T-cell (primary cell): ENCODE measurements around the gene RTP1. TPM values are rescaled to one million over a fixed set of nuclear protein-coding genes. Genes with fewer than 3 reads are reported as not detected.

ENCODE experiments used
- ATAC-seq, 4 experiments: fragments of 200-7000 bp in 3 of 4; fragments of 150-1000 bp in 1 of 4; cut with Tn5 transposase; replicated peaks in 1 of 4; 1 replicate in 3 of 4; 2 replicates in 1 of 4; pipeline ENCODE4 v1.10.0; 2021; ENCODE audit warnings: moderate library complexity in 3 of 4, mild to moderate bottlenecking in 2 of 4, moderate number of reproducible peaks in 1 of 4
- CTCF ChIA-PET, 2 donors: fragments of 300-600 bp; sonication (Branson Sonifier 250); formaldehyde crosslinking; loops; one replicate each; lab custom pipeline; 2022; ENCODE audit warnings: antibody characterized with exemption in 2 of 2; lab: Charles Lee
- POLR2A ChIA-PET, 2 donors: fragments of 300-600 bp; sonication (Branson Sonifier 250); formaldehyde crosslinking; loops; one replicate each; lab custom pipeline; 2022; ENCODE audit warnings: antibody characterized with exemption in 2 of 2; lab: Charles Lee
- DNase-seq, 35 experiments: peaks; one replicate each; pipeline versions ENCODE4 v3.0.0 to v3.0.0-alpha.2; 2013 to 2023
- H3K27ac ChIP-seq: one replicate; pipeline ENCODE4 v1.5.1; 2013; ENCODE audit warnings: low read length
- H3K27me3 ChIP-seq, 2 experiments: replicated peaks in 1 of 2; 1 replicate in 1 of 2; 2 replicates in 1 of 2; pipeline versions ENCODE4 v1.6.1 to v1.7.0; 2013; ENCODE audit warnings: low read length in 1 of 2, mixed read lengths in 1 of 2; ENCODE audit not compliant: control insufficient read depth in 2 of 2, insufficient read depth in 2 of 2; ENCODE audit errors: extremely low read depth in 1 of 2
- H3K36me3 ChIP-seq, 2 donors: 1 replicate in 1 of 2; 2 replicates in 1 of 2; pipeline versions ENCODE4 v1.6.1 to v1.7.0; 2013; ENCODE audit warnings: low read length in 1 of 2; ENCODE audit not compliant: control insufficient read depth in 2 of 2, insufficient read depth in 1 of 2; ENCODE audit errors: extremely low read depth in 1 of 2
- H3K4me1 ChIP-seq, 2 experiments: 1 replicate in 1 of 2; 2 replicates in 1 of 2; pipeline versions ENCODE4 v1.6.1 to v1.7.0; 2013; ENCODE audit warnings: low read length in 2 of 2, mixed read lengths in 1 of 2; ENCODE audit not compliant: insufficient read depth in 2 of 2, control insufficient read depth in 1 of 2; ENCODE audit errors: extremely low read depth in 1 of 2
- H3K4me3 ChIP-seq, 2 donors: 1 replicate in 1 of 2; 2 replicates in 1 of 2; pipeline versions ENCODE4 v1.5.1 to v1.7.0; 2013; ENCODE audit warnings: mild to moderate bottlenecking in 2 of 2, low read length in 1 of 2, moderate library complexity in 1 of 2; ENCODE audit not compliant: control insufficient read depth in 1 of 2; ENCODE audit errors: extremely low read depth in 1 of 2
- H3K9me3 ChIP-seq: 2 replicates; pipeline ENCODE4 v1.7.0; 2013
- H3K27ac Mint-ChIP-seq, 2 donors: one replicate each; pipeline ENCODE4 v1.8.0; 2020 to 2021; ENCODE audit warnings: mild to moderate bottlenecking in 2 of 2, mixed read lengths in 2 of 2
- H3K27me3 Mint-ChIP-seq, 2 donors: one replicate each; pipeline ENCODE4 v1.8.0; 2021 to 2022; ENCODE audit warnings: mixed read lengths in 2 of 2
- H3K36me3 Mint-ChIP-seq: one replicate; pipeline ENCODE4 v1.8.0; 2021; ENCODE audit warnings: mixed read lengths
- H3K4me1 Mint-ChIP-seq, 3 donors: one replicate each; pipeline ENCODE4 v1.8.0; 2020 to 2022; ENCODE audit warnings: mixed read lengths in 3 of 3, mild to moderate bottlenecking in 1 of 3
- H3K4me3 Mint-ChIP-seq, 3 donors: one replicate each; pipeline ENCODE4 v1.8.0; 2020 to 2022; ENCODE audit warnings: mild to moderate bottlenecking in 3 of 3, mixed read lengths in 3 of 3, moderate library complexity in 3 of 3
- H3K9me3 Mint-ChIP-seq, 3 donors: one replicate each; pipeline ENCODE4 v1.8.0; 2020 to 2022; ENCODE audit warnings: mixed read lengths in 3 of 3
- WGBS: methylation state at CpG from one replicate; pipeline ENCODE4 v1.1.5; 2013; ENCODE audit warnings: missing lambda C conversion rate; ENCODE audit not compliant: insufficient coverage; 5-methylcytosine and 5-hydroxymethylcytosine counted together
- total RNA-seq, 35 experiments: library from RNA in 6 of 35; stranded (reverse) in 6 of 35; fragments of 120-200 nt in 1 of 35; gene quantifications; one replicate each; pipeline versions ENCODE4 v1.2.1 to v1.2.4 and lab custom pipeline; 2013 to 2026

RTP1 gene
- total RNA-seq, 5 donors from 2014 or later (not counting 1 experiment from before 2014, with no cell fraction given): not detected

- no peak overlapping the region for H3K27ac ChIP-seq
- Mint-ChIP-seq H3K9me3 (no peaks in the 10 kb centered on the region), H3K36me3 (no peaks in the 10 kb centered on the region), H3K27ac (no peak overlapping the region), H3K27me3 (peaks cover 4 to 8% of the 10 kb centered on the region in 2 donors), H3K4me3 (no peak overlapping the region), H3K4me1 (no peaks in the 10 kb centered on the region)
- CTCF ChIA-PET: interaction anchor here in 1 of 2 donors (0.8 to 1.5 kb wide), 3 partner anchors 61 to 456 kb away, joined by 5 to 6 read pairs (median 5); no protein-coding TSS in a partner anchor
- H3K9me3 ChIP-seq: no peaks in the 10 kb centered on the region
- WGBS: 80% methylated on average over 2 of the region's 3 CpGs
- H3K4me3 ChIP-seq: no peak overlapping the region
- ATAC-seq (no peak), DNase-seq (no peak)
- H3K36me3 ChIP-seq: no peaks in the 10 kb centered on the region
- H3K27me3 ChIP-seq: peaks cover 0 to 30% of the 10 kb centered on the region in 2 experiments
- POLR2A ChIA-PET: no interaction called here
- H3K4me1 ChIP-seq: no peaks in the 10 kb centered on the region
Measured at GRCh38 chr3:187223799-187224198, 26.5 kb downstream of the RTP1 start.

- Mint-ChIP-seq H3K27ac (no peak overlapping the region), H3K27me3 (peaks cover 12 to 19% of the 10 kb centered on the region in 2 donors), H3K4me1 (no peaks in the 10 kb centered on the region), H3K4me3 (no peak overlapping the region), H3K9me3 (no peaks in the 10 kb centered on the region), H3K36me3 (no peaks in the 10 kb centered on the region)
- ChIA-PET POLR2A (interaction anchor here in 1 of 2 donors (0.5 kb wide), 1 partner anchor 1025 kb away, joined by 3 read pairs; no protein-coding TSS in a partner anchor), CTCF (interaction anchor here in 1 of 2 donors (0.7 kb wide), 1 partner anchor 271 kb away, joined by 4 read pairs; no protein-coding TSS in a partner anchor)
- ATAC-seq (no peak), DNase-seq (no peak)
- Histone ChIP-seq H3K4me3 (no peak overlapping the region), H3K9me3 (no peaks in the 10 kb centered on the region), H3K36me3 (no peaks in the 10 kb centered on the region), H3K27me3 (peaks cover 0 to 28% of the 10 kb centered on the region in 2 experiments), H3K4me1 (no peaks in the 10 kb centered on the region), H3K27ac (no peak overlapping the region)
- 80% methylated on average over 1 of the region's 7 CpGs for WGBS
Measured at GRCh38 chr3:187227658-187228258, 30.5 kb downstream of the RTP1 start.

- H3K36me3 ChIP-seq: no peaks in the 10 kb centered on the region
- ChIA-PET POLR2A (no interaction called here), CTCF (no interaction called here)
- no peaks in the 10 kb centered on the region for H3K9me3 ChIP-seq
- WGBS: no CpG with 5 or more reads among the region's 2 CpGs
- no peak overlapping the region for H3K4me3 Mint-ChIP-seq
- no peaks in the 10 kb centered on the region for H3K9me3 Mint-ChIP-seq
- peaks cover 0 to 28% of the 10 kb centered on the region in 2 experiments for H3K27me3 ChIP-seq
- H3K4me3 ChIP-seq: no peak overlapping the region
- DNase-seq: no peak
- H3K4me1 Mint-ChIP-seq: no peaks in the 10 kb centered on the region
- no peaks in the 10 kb centered on the region for H3K4me1 ChIP-seq
- H3K27ac Mint-ChIP-seq: no peak overlapping the region
- no peaks in the 10 kb centered on the region for H3K36me3 Mint-ChIP-seq
- peaks cover 12 to 19% of the 10 kb centered on the region in 2 donors for H3K27me3 Mint-ChIP-seq
- no peak for ATAC-seq
- H3K27ac ChIP-seq: no peak overlapping the region
Measured at GRCh38 chr3:187228740-187229139, 31.5 kb downstream of the RTP1 start.

- ATAC-seq (no peak), DNase-seq (no peak)
- H3K36me3 Mint-ChIP-seq: no peaks in the 10 kb centered on the region
- H3K27me3 ChIP-seq: peaks cover 0 to 27% of the 10 kb centered on the region in 2 experiments
- WGBS: no CpG with 5 or more reads among the region's 1 CpG
- no peaks in the 10 kb centered on the region for H3K36me3 ChIP-seq
- H3K4me3 ChIP-seq: no peak overlapping the region
- H3K9me3 Mint-ChIP-seq: no peaks in the 10 kb centered on the region
- CTCF ChIA-PET: no interaction called here
- H3K27ac ChIP-seq: no peak overlapping the region
- H3K4me1 Mint-ChIP-seq: no peaks in the 10 kb centered on the region
- no peak overlapping the region for H3K27ac Mint-ChIP-seq
- peaks cover 12 to 19% of the 10 kb centered on the region in 2 donors for H3K27me3 Mint-ChIP-seq
- POLR2A ChIA-PET: no interaction called here
- no peaks in the 10 kb centered on the region for H3K9me3 ChIP-seq
- no peaks in the 10 kb centered on the region for H3K4me1 ChIP-seq
- no peak overlapping the region for H3K4me3 Mint-ChIP-seq
Measured at GRCh38 chr3:187230011-187230410, 32.7 kb downstream of the RTP1 start.

GRCh38 chr3:187236962-187237361, 39.7 kb downstream of the RTP1 start:
- DNase-seq (no peak), ATAC-seq (no peak)
- peaks cover 5 to 6% (median 5%) of the 10 kb centered on the region in 3 donors for H3K9me3 Mint-ChIP-seq
- CTCF ChIA-PET: no interaction called here
- Histone ChIP-seq H3K9me3 (no peaks in the 10 kb centered on the region), H3K4me1 (no peaks in the 10 kb centered on the region), H3K4me3 (no peak overlapping the region), H3K27ac (no peak overlapping the region), H3K36me3 (no peaks in the 10 kb centered on the region), H3K27me3 (peaks cover 0 to 3% of the 10 kb centered on the region in 2 experiments)
- H3K36me3 Mint-ChIP-seq: no peaks in the 10 kb centered on the region
- POLR2A ChIA-PET: no interaction called here
- H3K4me3 Mint-ChIP-seq: no peak overlapping the region
- H3K4me1 Mint-ChIP-seq: no peaks in the 10 kb centered on the region
- H3K27ac Mint-ChIP-seq: no peak overlapping the region
- peaks cover 0 to 3% of the 10 kb centered on the region in 2 donors for H3K27me3 Mint-ChIP-seq
- 100% methylated on average over 1 of the region's 1 CpG for WGBS

- Histone ChIP-seq H3K36me3 (no peaks in the 10 kb centered on the region), H3K4me1 (no peaks in the 10 kb centered on the region), H3K9me3 (no peaks in the 10 kb centered on the region), H3K27me3 (peaks cover 0 to 3% of the 10 kb centered on the region in 2 experiments), H3K27ac (no peak overlapping the region), H3K4me3 (no peak overlapping the region)
- POLR2A ChIA-PET: no interaction called here
- Mint-ChIP-seq H3K27me3 (peaks cover 0 to 3% of the 10 kb centered on the region in 2 donors), H3K9me3 (peaks cover 5 to 6% (median 5%) of the 10 kb centered on the region in 3 donors), H3K4me1 (no peaks in the 10 kb centered on the region), H3K27ac (no peak overlapping the region), H3K4me3 (no peak overlapping the region), H3K36me3 (no peaks in the 10 kb centered on the region)
- CTCF ChIA-PET: no interaction called here
- ATAC-seq (no peak), DNase-seq (no peak)
Measured at GRCh38 chr3:187237741-187238140, 40.5 kb downstream of the RTP1 start.
